Aorta (tissue), 5 donors: ENCODE measurements around the gene UGT1A5. TPM values are rescaled to one million over a fixed set of nuclear protein-coding genes. Genes with fewer than 3 reads are reported as not detected.

Experiments
- ATAC-seq: fragments of 200-7000 bp; cut with Tn5 transposase; one replicate; pipeline ENCODE4 v1.9.1; 2022; ENCODE audit warnings: moderate library complexity; ENCODE audit not compliant: low FRiP score
- DNase-seq, 2 donors: peaks; one replicate each; pipeline ENCODE4 v3.0.0-alpha.2; 2020
- H3K27ac ChIP-seq, 2 donors: one replicate each; pipeline ENCODE4 v1.5.1; 2013; ENCODE audit warnings: low read length in 2 of 2, mild to moderate bottlenecking in 2 of 2, moderate library complexity in 2 of 2, control low read depth in 1 of 2, inconsistent platforms in 1 of 2, low read depth in 1 of 2
- H3K27me3 ChIP-seq, 2 donors: one replicate each; pipeline ENCODE4 v1.6.1; 2013; ENCODE audit warnings: control low read depth in 1 of 2, low read length in 1 of 2, mild to moderate bottlenecking in 1 of 2, moderate library complexity in 1 of 2; ENCODE audit not compliant: insufficient read depth in 2 of 2, control insufficient read depth in 1 of 2
- H3K36me3 ChIP-seq, 2 donors: one replicate each; pipeline ENCODE4 v1.6.1; 2013; ENCODE audit warnings: control low read depth in 1 of 2, low read length in 1 of 2, mild to moderate bottlenecking in 1 of 2; ENCODE audit not compliant: insufficient read depth in 2 of 2, control insufficient read depth in 1 of 2
- H3K4me1 ChIP-seq, 2 donors: one replicate each; pipeline ENCODE4 v1.6.1; 2013; ENCODE audit warnings: low read length in 2 of 2, control low read depth in 1 of 2, mild to moderate bottlenecking in 1 of 2, moderate library complexity in 1 of 2; ENCODE audit not compliant: insufficient read depth in 2 of 2, control insufficient read depth in 1 of 2
- H3K4me3 ChIP-seq, 2 donors: one replicate each; pipeline ENCODE4 v1.5.1; 2013; ENCODE audit warnings: low read length in 2 of 2, control low read depth in 1 of 2, mild to moderate bottlenecking in 1 of 2
- H3K9me3 ChIP-seq: one replicate; pipeline ENCODE4 v1.6.1; 2013; ENCODE audit warnings: mild to moderate bottlenecking, low read length; ENCODE audit not compliant: control insufficient read depth
- WGBS, 2 donors: extraction: QIAGEN DNeasy Blood & Tissue Kit; methylation state at CpG; one replicate each; pipeline ENCODE4 v1.1.7; 2013; 5-methylcytosine and 5-hydroxymethylcytosine counted together
- intact Hi-C, 2 donors: fragments of 100-400 bp; cut with DNase I; formaldehyde crosslinking; loops; one replicate each; pipeline versions ENCODE4 v1.14.2 to v1.15.0; 2022
- polyA plus RNA-seq, 2 donors: library from polyadenylated mRNA; stranded (reverse); fragments of 200-250 nt; gene quantifications; one replicate each; pipeline ENCODE4 v1.2.3, GENCODE V29; 2013
- total RNA-seq, 2 donors: library from RNA; stranded (reverse); fragmentation: NEBNext Ultra II Directional; extraction: Animal tissue kit (Norgen Biotek cat#: 25700); gene quantifications; one replicate each; pipeline ENCODE4 v1.2.1, GENCODE V29; 2021
- donor health status: healthy with polysubstance abuse.
- donor health status: Bipolar disorder and iron deficiency.
- donor health status: DM: no; HTN: no; CAD: no.
- donor health status: DM: no; HTN: no; CAD: no.
- donor health status: DM: yes; HTN: yes; CAD: no.

Gene UGT1A5
- total and polyA plus RNA-seq, 4 donors: not detected

DNA sequence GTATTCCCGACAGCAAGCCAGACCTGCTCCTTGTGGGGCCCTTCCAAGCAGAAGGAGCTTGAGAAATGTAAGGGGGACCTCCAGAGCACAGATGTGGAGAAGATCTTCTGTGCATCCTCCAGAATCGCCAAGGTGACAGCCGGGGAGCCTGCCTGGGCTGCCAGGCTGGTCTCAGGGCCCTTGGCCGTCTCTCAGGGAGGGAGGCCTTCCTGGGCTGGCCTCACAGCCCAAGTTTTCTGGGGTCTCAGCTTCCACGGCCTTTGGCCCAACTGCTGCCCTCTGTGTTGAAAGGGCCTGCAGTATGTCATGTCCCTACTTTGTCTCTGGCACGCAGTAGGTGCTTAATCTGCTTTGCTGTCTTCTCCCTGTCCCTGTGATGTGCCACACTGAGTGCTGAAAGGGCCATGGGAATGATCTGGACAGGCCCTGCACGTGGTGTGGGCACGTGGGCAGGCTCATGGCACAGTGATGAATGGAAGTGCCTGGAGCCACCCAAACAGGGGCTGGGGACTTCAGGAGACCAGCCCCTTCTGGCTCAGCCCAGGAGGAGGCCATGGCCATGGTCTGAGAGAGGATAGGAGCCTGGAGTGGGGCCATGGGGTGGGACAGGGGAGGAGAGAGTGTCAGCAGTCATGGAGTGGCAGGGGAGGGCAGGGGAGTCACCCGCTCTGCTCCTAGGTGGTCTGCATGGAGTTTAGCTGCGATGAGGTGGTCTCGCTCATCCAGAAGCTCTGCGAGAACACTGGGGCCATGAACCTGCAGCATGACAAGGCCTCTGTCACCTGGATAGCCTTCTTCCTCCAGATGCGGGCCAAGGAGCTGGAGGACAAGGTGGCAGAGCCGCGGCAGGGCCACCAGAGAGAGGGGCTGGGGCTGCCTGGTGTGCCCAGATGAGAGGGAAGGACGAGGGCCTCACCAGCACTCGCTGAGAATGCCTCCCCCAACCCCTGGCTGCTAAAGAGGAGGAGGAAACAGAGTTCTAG, 106.2 kb downstream of the UGT1A5 start:
- ATAC-seq (no peak), DNase-seq (peak; percentile 27 to 59)
- 75 to 79% methylated on average over 17 of the region's 17 CpGs for WGBS, 2 donors
- intact Hi-C loops: no loop called here
- no peak overlapping the region for H3K27ac ChIP-seq
- H3K4me3 ChIP-seq: no peak overlapping the region
- no peaks in the 10 kb centered on the region for H3K4me1 ChIP-seq
- no peaks in the 10 kb centered on the region for H3K9me3 ChIP-seq
- no peaks in the 10 kb centered on the region for H3K36me3 ChIP-seq
- no peaks in the 10 kb centered on the region for H3K27me3 ChIP-seq

DNA sequence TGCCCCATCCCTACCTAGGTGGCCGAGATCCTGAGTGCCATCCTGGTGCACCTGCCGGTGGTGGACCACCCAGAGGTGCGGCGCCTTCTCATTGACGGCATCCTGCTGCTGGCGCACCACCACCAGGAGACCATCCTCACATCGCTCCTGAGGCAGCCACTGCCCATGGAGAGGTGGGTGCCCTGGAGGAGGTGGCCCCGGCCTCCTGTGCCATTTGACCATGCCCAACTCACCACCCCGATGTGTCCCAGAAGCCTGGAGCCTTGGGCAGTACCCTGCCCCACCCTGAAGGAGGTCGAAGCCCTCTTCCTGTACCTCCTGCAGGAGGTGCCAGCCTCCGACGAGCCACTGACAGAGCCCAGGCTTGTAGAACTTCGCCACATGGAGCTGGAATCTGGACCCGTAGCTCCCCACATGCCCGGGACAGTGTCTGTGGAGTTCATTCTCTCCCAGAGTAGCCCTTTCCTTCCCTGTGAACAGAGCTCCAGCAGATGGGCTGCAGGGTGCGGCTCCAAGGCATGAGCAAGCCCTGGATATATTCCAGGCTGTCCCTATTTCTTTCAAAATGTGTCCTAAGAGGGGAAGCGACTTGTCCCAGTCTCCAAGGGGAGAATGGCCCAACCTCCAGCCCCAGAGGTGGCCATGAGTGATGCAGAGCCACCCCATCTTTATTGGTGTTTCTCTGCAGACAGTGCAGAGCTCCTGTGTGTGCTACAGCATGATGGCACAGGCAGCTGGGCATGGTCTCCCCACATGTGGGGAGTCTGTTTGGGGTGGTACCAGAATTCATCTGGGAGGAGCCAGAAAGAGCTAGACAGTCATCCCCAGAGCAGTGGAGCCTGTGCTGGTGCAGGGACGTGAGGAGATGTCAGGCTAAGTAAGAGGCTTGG, 107.4 kb downstream of the UGT1A5 start:
- Histone ChIP-seq H3K27ac (no peak overlapping the region), H3K4me1 (no peaks in the 10 kb centered on the region), H3K9me3 (no peaks in the 10 kb centered on the region), H3K27me3 (no peaks in the 10 kb centered on the region), H3K36me3 (no peaks in the 10 kb centered on the region), H3K4me3 (no peak overlapping the region)
- intact Hi-C loops: no loop called here
- peak; percentile 34 to 52 for DNase-seq
- ATAC-seq: no peak
- 85 to 87% methylated on average over 18 of the region's 18 CpGs for WGBS, 2 donors

GRCh38 chr2:233820774-233821105, 108.0 kb downstream of the UGT1A5 start:
- no peaks in the 10 kb centered on the region for H3K9me3 ChIP-seq
- peak in 1 of 2 donors; percentile 29 for DNase-seq
- H3K4me3 ChIP-seq: no peak overlapping the region
- ATAC-seq: no peak
- H3K27ac ChIP-seq: no peak overlapping the region
- H3K36me3 ChIP-seq: no peaks in the 10 kb centered on the region
- no peaks in the 10 kb centered on the region for H3K4me1 ChIP-seq
- no peaks in the 10 kb centered on the region for H3K27me3 ChIP-seq
- 80 to 83% methylated on average over 6 of the region's 6 CpGs for WGBS, 2 donors
- intact Hi-C loops: no loop called here

GRCh38 chr2:233821196-233821595, 108.5 kb downstream of the UGT1A5 start:
- intact Hi-C loops: no loop called here
- peak in 1 of 2 donors; percentile 19 for DNase-seq
- 88 to 94% methylated on average over 3 of the region's 3 CpGs for WGBS, 2 donors
- H3K4me3 ChIP-seq: no peak overlapping the region
- no peaks in the 10 kb centered on the region for H3K27me3 ChIP-seq
- H3K36me3 ChIP-seq: no peaks in the 10 kb centered on the region
- no peaks in the 10 kb centered on the region for H3K9me3 ChIP-seq
- no peak for ATAC-seq
- H3K27ac ChIP-seq: no peak overlapping the region
- H3K4me1 ChIP-seq: no peaks in the 10 kb centered on the region

DNA sequence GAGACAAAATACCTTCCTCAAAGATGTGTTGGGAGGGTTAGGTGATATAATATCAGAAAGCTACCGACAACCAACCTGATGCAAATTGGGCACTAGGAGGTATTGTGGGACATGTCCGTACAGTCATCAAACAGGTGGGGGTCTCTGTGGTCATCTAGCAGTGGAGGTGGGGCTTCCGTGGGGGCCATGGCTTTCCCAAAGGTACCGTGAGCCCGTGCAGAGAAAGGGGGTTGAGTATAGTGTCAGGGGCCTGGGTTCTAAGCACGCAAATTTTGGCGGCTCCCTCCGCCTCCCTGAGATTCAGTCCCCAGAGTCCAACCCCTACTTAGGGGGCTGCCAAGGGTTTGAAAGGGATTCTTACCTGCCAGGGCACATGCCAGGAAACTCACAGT, 109.0 kb downstream of the UGT1A5 start:
- Histone ChIP-seq H3K27me3 (no peaks in the 10 kb centered on the region), H3K4me1 (no peaks in the 10 kb centered on the region), H3K27ac (no peak overlapping the region), H3K4me3 (no peak overlapping the region), H3K36me3 (no peaks in the 10 kb centered on the region), H3K9me3 (no peaks in the 10 kb centered on the region)
- ATAC-seq: no peak
- no peak for DNase-seq
- 90 to 92% methylated on average over 8 of the region's 8 CpGs for WGBS, 2 donors
- intact Hi-C loops: no loop called here

- no peaks in the 10 kb centered on the region for H3K36me3 ChIP-seq
- 86 to 91% methylated on average over 21 of the region's 21 CpGs for WGBS, 2 donors
- H3K27ac ChIP-seq: no peak overlapping the region
- no peaks in the 10 kb centered on the region for H3K9me3 ChIP-seq
- ATAC-seq (no peak), DNase-seq (peak; percentile 42 to 51)
- H3K4me1 ChIP-seq: no peaks in the 10 kb centered on the region
- intact Hi-C loops: no loop called here
- no peaks in the 10 kb centered on the region for H3K27me3 ChIP-seq
- H3K4me3 ChIP-seq: no peak overlapping the region
These were observed 109.5 kb downstream of the UGT1A5 start for GRCh38 chr2:233822101-233822771.

Other genes starting within 250 kb of the UGT1A5 start
- 10 to 100 TPM; 28.4 to 52.6 TPM for gene USP40, start 146.1 kb upstream of the UGT1A5 start, total RNA-seq
- gene USP40, start 146.1 kb upstream of the UGT1A5 start, polyA plus RNA-seq: 10 to 100 TPM; 11.4 to 31.5 TPM
- gene UGT1A8, start 95.3 kb upstream of the UGT1A5 start, total RNA-seq: not detected
- gene UGT1A8, start 95.3 kb upstream of the UGT1A5 start, polyA plus RNA-seq: 1 to 10 TPM in 1 of 2 donors, not detected in 1; 1.0 TPM
- not detected for gene UGT1A10, start 76.5 kb upstream of the UGT1A5 start, total RNA-seq
- gene UGT1A10, start 76.5 kb upstream of the UGT1A5 start, polyA plus RNA-seq: under 1 TPM in 1 of 2 donors, not detected in 1; 0.38 TPM
- gene UGT1A9, start 41.0 kb upstream of the UGT1A5 start, total RNA-seq: not detected
- not detected for gene UGT1A9, start 41.0 kb upstream of the UGT1A5 start, polyA plus RNA-seq
- gene UGT1A7, start 31.0 kb upstream of the UGT1A5 start, total RNA-seq: not detected
- gene UGT1A7, start 31.0 kb upstream of the UGT1A5 start, polyA plus RNA-seq: 1 to 10 TPM in 1 of 2 donors, under 1 TPM in 1; 0.05 to 1.8 TPM
- gene UGT1A6, start 20.0 kb upstream of the UGT1A5 start, total RNA-seq: not detected
- gene UGT1A6, start 20.0 kb upstream of the UGT1A5 start, polyA plus RNA-seq: under 1 TPM in 1 of 2 donors, not detected in 1; 0.33 TPM
- gene UGT1A4, start 5.8 kb downstream of the UGT1A5 start, total RNA-seq: not detected
- not detected for gene UGT1A4, start 5.8 kb downstream of the UGT1A5 start, polyA plus RNA-seq
- gene UGT1A3, start 16.1 kb downstream of the UGT1A5 start, total RNA-seq: not detected
- gene UGT1A3, start 16.1 kb downstream of the UGT1A5 start, polyA plus RNA-seq: not detected
- not detected for gene UGT1A1, start 47.4 kb downstream of the UGT1A5 start, total RNA-seq
- under 1 TPM in 1 of 2 donors, not detected in 1; 0.25 TPM for gene UGT1A1, start 47.4 kb downstream of the UGT1A5 start, polyA plus RNA-seq
- not detected for gene MROH2A, start 65.4 kb downstream of the UGT1A5 start, total RNA-seq
- gene MROH2A, start 65.4 kb downstream of the UGT1A5 start, polyA plus RNA-seq: not detected
- 1 to 10 TPM; 1.1 TPM for gene HJURP, start 141.6 kb downstream of the UGT1A5 start, total RNA-seq
- not detected for gene HJURP, start 141.6 kb downstream of the UGT1A5 start, polyA plus RNA-seq
- not detected for gene TRPM8, start 204.5 kb downstream of the UGT1A5 start, total RNA-seq
- not detected for gene TRPM8, start 204.5 kb downstream of the UGT1A5 start, polyA plus RNA-seq